HG02970 (cell line): ENCODE data around the gene PPM1G.
A peak's percentile ranks its signal among the peaks of the same experiment; 100 is the strongest.

ENCODE experiments used
- ATAC-seq: cut with Tn5 transposase; IDR thresholded peaks from one replicate; pipeline ENCODE4 v1.9.1; 2021; ENCODE audit warnings: mild to moderate bottlenecking, moderate library complexity, moderate number of reproducible peaks; ENCODE audit not compliant: unreplicated experiment, low FRiP score

Gene PPM1G

GRCh38 chr2:27416151-27416550, 6.8 kb upstream of the PPM1G start:
- ATAC-seq, result no peak

GRCh38 chr2:27412419-27413152, 3.2 kb upstream of the PPM1G start:
- ATAC-seq, result no peak

GRCh38 chr2:27408601-27409320, 630 bp downstream of the PPM1G start:
- ATAC-seq, result peak; percentile 12

- ATAC-seq, result no peak
These were observed 1.4 kb downstream of the PPM1G start for GRCh38 chr2:27407798-27408491.

- no peak for ATAC-seq
These were observed 8.8 kb downstream of the PPM1G start for GRCh38 chr2:27400348-27401135.

GRCh38 chr2:27398962-27399361, 10.4 kb downstream of the PPM1G start:
- ATAC-seq, result no peak

- ATAC-seq, result no peak
These were observed 16.2 kb downstream of the PPM1G start for GRCh38 chr2:27393225-27393624.

GRCh38 chr2:27390822-27391679, 18.3 kb downstream of the PPM1G start:
- no peak for ATAC-seq

GRCh38 chr2:27381577-27382181, 27.7 kb downstream of the PPM1G start:
- no peak for ATAC-seq

GRCh38 chr2:27380626-27381545, 28.5 kb downstream of the PPM1G start, which contains the start of gene ZNF513:
ZNF513 (minus strand) TSS chr2:27380734; CDS start chr2:27380526, 208 bp downstream.
- peak; percentile 73 for ATAC-seq

GRCh38 chr2:27379836-27380625, 29.4 kb downstream of the PPM1G start:
- ATAC-seq, result peak; percentile 19

GRCh38 chr2:27379383-27379835, 30.0 kb downstream of the PPM1G start:
- no peak for ATAC-seq

- no peak for ATAC-seq
These were observed 30.5 kb downstream of the PPM1G start for GRCh38 chr2:27378809-27379290.

GRCh38 chr2:27378096-27378808, 31.1 kb downstream of the PPM1G start:
- ATAC-seq, result no peak

GRCh38 chr2:27377618-27378095, 31.7 kb downstream of the PPM1G start:
- ATAC-seq, result no peak

GRCh38 chr2:27376866-27377617, 32.3 kb downstream of the PPM1G start:
- no peak for ATAC-seq
